ENCODE measurements around the gene PUS10. TPM values are rescaled to one million over a fixed set of nuclear protein-coding genes. Genes with fewer than 3 reads are reported as not detected.
"Not testable (repeated sequence)": the region's sequence is repeated elsewhere in the genome, so short reads cannot be mapped to it uniquely, and the experiment has no call there.

Gene PUS10
- total RNA-seq, 1 donor from 2014 or later, result 5.5 TPM

DNA sequence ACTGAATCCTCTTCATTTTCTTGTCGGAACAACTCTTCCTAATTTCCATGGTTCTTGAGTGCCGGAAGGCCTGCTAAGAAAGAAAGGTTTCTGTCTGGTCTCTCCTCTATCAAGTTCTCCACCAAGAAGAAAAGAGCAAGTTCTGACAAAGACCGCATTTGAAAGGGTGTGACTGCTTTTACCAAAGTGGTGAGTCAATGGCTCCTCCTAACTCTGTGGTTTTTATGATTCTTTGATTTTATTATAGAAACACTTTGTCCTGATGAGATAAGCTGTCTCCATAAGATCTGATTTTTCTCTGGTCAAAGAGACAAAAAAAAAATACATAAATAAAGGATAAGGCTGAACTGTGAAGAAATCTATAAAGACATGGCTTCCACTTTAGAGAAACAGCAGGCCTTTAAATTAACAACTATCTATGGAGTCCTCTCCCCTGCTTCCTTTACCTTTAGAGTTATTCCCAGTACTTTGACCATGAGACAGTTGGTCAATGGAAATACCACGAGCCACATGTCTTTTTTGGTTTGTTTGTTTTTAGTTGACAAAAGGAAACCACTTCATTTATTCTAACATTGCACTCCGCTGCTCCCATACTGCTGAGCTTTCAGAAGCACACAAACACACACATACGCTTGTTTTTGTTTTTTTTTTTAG is 69.0 kb downstream of the PUS10 start:
- DNase-seq (no peak), ATAC-seq (no peak)
- intact Hi-C loops (cut with micrococcal nuclease), result no loop called here

DNA sequence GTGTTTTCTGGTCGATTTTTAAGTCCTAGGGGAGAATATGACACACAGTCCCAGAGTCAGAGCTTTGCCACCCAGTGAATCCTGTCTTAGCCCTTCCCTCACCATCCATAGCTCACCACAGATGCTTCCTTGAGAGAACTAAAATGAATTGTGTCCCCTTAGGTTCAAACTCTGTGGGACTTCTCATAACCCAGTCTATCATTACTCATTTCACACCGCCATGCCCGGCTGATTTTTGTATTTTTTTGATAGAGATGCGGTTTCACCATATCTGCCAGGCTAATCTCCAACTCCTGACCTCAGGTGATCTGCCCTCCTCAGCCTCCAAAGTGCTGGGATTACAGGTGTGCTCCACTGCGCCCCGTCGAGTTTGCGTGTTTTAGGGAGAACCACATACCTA is 69.9 kb downstream of the PUS10 start:
- intact Hi-C loops (cut with micrococcal nuclease), result no loop called here
- ATAC-seq (no peak), DNase-seq (no peak)

DNA sequence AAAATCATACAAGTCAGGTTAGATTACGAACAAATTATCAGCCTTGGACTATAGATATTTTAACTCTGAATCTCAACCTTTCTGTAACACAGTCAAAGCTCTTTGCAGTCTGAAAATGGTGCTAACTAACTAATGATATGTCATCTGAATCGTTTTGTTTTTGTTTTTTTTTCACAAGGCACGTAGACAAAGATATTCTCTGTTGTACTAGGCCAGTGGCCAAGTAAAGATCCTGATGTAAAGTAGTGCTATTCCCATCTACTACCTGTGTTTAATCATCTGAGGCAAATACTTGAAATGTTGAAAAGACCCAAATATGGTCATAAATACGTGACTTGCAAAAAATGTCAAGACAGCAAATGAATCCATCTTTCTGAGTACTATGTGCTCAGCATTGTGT is 71.0 kb downstream of the PUS10 start:
- ATAC-seq, result no peak
- DNase-seq, result no peak
- intact Hi-C loops (cut with micrococcal nuclease), result no loop called here

DNA sequence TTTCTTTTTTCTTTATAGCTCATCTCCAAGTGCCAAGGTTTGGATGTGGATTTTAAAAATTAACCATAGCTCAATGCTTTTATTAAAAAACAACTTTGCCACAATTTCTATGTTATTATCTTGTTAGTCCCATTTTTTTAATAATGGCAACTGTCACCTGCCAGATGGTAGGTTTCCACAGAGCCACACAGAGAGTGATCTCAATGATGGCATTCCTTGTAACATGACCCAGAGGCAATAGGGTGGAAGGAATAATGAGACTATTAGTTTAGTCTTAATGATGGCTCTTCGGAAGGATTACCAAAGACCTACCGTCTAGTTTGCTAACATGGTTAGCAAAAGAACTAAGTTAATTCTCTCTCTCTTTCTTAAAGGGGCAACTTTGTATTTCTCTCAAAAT is 72.7 kb downstream of the PUS10 start:
- intact Hi-C loops (cut with micrococcal nuclease), result no loop called here
- DNase-seq (no peak), ATAC-seq (no peak)

DNA sequence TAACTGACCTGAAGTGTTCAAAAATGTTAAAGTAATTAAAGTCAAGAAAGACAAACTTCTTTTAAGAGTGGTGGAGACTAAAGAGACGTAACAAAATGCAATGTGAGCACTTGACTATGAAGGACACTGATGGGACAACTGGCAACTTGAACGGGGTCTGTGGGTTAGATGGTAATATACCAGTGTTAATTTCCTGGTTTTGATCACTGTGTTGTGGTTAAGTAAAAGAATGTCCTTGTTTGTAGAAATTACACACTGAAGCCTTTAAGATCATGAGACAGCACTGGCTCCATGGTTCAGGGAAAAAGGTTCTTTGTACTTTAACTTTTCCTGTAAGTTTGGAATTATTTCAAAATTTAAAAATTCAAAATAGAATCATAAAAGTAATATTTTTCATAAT is 78.4 kb downstream of the PUS10 start:
- ATAC-seq (no peak), DNase-seq (no peak)
- intact Hi-C loops (cut with micrococcal nuclease), result no loop called here

DNA sequence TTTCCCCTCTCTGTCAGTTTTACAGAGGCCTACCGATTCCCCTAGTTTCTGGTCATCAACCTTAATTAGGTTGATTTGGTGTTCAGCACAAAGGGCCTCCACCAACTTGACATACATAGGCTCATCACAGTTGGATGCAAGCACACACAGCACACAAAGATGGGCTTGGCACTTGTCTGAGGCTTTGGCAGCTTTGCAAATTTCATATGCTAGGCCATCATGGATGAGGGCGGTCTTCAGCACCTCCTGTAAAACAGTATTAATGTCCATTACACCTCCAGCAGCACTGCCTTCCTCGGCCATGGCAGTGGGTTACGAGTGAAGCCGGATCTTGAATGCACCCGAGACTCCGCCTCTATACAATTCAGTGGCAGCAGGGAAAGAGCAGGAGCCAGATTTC is 79.8 kb downstream of the PUS10 start:
- ATAC-seq, result no peak
- no peak for DNase-seq
- intact Hi-C loops (cut with micrococcal nuclease), result no loop called here

DNA sequence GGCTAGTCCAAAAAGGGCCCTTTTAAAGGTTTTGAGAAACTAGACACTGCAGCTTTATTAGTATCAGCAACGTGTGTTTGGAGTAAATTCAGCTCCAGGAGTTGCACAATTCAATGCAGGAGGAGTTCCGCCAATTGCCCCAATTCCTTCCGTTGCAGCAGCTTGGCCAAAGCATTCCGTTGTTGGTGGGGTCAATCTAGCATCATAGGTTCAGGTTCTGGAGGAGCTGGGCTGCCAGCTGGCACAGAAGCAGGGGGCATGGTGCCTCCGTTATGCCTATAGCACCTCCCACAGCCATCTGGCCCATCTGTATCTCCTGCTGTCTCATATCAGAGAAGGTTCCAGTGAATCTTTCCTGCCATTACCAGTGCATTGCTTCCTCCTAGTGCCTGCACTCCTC is 81.3 kb downstream of the PUS10 start:
- intact Hi-C loops (cut with micrococcal nuclease), result no loop called here
- ATAC-seq, result no peak
- no peak for DNase-seq

DNA sequence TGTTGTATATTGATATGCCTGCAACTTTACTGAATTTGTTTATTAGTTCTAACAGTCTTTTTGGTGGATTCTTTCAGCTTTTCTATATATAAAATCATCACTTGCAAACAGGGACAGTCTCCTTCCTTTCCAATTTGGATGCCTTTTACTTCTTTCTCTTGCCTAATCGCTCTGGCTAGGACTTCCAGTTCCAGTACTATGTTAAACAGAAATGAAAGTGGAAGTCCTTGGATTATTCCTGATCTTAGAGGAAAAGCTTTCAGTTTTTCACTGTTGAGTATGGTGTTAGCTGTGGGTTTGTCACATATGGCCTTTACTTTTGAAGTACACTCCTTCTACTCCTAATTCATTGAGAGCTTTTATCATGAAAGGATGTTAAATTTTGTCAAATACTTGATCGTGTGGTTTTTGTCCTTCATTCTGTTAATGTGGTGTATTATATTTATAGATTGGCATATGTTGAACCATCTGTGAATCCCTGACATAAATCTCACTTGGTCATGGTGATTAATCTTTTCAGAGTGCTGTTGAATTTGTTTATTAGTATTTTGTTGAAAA is 83.8 kb downstream of the PUS10 start:
- DNase-seq, result no peak
- intact Hi-C loops (cut with micrococcal nuclease), result no loop called here
- peak; percentile 57 for ATAC-seq

DNA sequence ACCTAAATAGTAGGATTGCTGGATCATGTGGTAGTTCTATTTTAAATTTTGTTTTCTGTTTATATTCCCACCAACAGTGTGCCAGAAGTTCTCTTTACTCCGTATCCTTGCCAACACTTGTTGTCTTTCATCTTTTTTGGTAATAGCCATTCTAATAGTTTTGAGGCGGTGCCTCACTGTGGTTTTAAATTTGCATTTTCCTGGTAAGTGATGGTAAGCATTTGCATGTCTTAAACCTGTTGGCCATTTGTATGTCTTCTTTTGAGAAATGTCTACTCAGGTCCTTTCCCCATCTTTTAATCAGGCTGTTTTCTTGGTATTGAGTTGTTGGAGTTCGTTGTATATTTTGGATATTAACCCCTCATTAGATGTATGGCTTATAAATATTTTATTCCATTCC is 85.1 kb downstream of the PUS10 start:
- ATAC-seq, result no peak
- intact Hi-C loops (cut with micrococcal nuclease), result no loop called here
- no peak for DNase-seq

DNA sequence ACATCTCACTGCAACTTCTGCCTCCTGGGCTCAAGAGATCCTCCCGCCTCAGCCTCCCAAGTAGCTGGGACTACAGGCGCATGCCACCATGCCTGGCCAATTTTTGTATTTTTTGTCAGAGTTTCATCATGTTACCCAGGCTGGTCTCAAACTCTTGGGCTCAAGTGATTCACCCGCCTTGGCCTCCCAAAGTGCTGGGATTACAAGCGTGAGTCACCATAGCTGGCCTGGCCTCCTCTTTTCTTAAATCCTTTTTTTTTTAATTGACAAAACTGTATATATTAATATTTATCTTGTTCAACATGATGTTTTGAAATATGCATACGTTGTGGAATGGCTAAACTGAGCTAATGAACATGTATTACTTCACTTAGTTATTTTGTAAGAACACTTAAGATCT is 86.0 kb downstream of the PUS10 start:
- intact Hi-C loops (cut with micrococcal nuclease); ATAC-seq; DNase-seq: not testable (repeated sequence)

DNA sequence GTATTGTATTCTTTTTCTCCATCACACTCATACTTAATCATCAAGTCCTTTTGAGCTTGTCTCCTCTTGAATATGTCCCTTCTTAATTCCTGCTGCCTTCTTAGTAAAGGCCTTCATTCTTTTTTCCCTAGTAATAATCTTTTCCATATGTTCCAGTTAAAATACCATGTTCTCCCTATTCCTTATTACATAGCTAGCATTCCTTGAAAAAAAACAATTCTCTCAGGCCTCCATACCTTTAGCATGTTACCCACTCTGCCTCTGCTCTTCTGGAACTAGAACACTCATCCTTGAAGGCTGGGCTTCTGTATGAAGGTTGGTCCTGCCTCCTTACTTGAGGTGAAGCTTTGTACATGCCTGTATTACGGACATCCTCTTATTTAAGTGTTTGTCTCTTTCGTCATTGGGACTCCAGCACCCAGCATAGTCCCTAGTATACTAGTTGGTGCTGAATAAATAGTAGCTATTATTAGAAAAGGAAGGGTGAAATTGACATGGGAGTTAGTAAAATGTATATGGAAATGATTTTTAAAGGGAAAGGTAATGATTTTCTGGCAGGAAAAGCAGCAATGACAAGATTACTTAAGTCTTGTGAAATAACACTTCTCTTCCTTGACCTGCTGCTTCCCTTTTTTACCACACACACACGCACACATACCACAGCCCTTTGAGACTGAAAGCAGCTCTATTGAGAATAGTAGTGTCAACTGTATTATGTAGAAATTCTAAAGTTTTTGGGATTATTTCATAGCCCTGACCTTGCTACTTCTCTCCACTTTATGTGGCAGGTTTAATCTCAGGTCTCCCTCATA is 91.1 kb downstream of the PUS10 start:
- DNase-seq (no peak), ATAC-seq (peak; percentile 50)
- intact Hi-C loops (cut with micrococcal nuclease), result no loop called here

DNA sequence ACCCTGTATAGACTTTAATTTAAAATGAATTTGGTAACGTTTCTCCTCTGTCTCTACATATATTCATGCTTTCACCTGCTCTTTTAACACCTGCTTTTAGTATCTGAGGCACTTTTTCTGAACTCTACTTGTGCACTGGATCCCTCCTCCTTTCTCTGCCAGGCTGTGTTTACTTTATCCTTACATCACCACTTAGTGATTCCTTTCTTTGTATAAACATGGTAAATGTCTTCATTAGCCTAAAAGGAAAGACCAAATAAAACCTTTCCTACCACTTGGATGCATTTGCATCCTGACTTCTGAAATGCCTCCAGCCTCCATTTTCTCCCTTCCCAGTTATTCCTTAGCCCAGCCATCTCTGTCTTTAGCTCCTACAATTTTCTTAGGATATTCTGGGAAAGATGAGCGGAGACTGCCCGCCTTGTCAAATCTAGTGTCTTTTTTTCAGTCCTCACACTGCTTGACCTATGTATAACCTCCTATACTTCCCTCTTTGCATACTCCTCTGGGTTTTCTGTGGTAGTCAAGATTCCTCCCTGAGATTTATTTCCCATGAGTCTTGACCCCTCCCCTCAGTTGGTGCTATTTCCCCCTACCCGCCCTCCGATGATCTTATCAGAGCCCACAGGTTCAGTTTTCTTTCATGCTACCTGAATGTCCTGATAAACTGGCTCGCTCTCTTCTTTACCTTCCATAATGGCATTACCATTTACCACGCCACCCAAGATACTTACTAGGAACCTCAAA is 91.9 kb downstream of the PUS10 start:
- intact Hi-C loops (cut with micrococcal nuclease), result no loop called here
- ATAC-seq (no peak), DNase-seq (no peak)

DNA sequence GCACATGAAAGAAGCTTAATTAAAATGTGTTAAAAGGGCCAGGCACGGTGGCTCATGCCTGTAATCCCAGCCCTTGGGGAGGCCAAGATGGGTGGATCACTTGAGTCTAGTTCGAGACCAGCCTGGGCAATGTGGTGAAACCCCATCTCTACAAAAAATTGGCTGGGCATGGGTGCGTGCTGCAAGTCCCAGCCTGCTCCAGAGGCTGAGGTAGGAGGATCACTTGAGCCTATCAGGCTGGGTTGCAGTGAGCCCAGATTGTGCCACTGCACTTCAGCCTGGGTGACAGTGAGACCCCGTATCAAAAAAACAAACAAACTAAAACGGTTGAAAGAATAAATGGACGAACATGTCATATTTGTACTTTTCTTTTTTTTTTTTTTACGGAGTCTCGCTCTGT is 110.7 kb downstream of the PUS10 start:
- intact Hi-C loops (cut with micrococcal nuclease), result no loop called here
- no peak for ATAC-seq
- no peak for DNase-seq

DNA sequence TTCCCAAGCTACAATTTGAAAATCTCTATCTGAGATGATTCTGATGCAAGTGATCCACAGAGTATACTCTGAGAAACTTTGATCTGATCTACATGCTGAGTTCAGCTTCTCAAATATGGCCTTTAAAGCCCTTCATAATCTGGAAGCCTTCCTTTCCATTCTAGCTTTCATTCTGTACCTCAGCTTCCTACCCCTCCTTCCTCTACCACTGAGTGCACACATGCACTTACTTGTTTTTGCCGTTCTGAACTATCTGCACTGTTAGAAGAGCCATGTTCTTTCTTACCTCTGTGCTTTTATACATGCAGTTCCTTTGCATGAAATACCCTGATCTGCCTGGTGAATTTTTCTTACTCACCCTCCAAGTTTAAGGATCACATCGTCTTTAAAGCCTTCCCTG is 111.7 kb downstream of the PUS10 start:
- intact Hi-C loops (cut with micrococcal nuclease), result no loop called here
- no peak for ATAC-seq

DNA sequence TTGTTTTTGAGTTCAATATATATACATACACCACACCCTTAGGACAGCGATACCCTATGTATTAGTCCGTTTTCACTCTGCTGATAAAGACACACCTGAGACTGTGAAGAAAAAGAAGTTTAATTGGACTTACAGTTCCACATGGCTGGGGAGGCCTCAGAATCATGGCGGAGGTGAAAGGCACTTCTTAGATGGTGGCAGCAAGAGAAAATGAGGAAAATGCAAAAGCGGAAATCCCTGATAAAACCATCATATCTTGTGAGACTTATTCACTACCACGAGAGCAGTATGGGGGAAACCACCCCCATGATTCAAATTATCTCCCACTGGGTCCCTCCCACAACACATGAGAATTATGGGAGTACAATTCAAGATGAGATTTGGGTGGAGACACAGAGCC is 112.2 kb downstream of the PUS10 start:
- DNase-seq; intact Hi-C loops (cut with micrococcal nuclease); ATAC-seq: not testable (repeated sequence)

More for the DNA sequence above, 111.7 kb downstream of the PUS10 start:
- no peak for DNase-seq

DNA sequence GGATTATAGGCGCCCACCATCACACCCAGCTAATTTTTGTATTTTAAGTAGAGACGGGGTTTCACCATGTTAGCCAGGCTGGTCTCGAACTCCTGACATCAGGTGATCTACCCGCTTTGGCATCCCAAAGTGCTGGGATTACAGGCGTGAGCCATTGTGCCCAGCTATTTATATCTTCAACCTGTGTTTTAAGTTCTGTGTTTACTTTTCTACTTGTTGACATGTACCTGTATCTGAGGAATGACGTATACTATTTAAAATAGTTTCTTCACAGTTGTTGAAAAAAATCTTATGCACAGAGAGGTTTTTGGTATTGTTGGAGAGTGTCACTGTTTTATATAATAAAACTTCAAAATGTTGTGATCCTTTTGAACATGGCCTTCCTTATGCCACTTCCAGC is 116.8 kb downstream of the PUS10 start:
- ATAC-seq; DNase-seq; intact Hi-C loops (cut with micrococcal nuclease): not testable (repeated sequence)

DNA sequence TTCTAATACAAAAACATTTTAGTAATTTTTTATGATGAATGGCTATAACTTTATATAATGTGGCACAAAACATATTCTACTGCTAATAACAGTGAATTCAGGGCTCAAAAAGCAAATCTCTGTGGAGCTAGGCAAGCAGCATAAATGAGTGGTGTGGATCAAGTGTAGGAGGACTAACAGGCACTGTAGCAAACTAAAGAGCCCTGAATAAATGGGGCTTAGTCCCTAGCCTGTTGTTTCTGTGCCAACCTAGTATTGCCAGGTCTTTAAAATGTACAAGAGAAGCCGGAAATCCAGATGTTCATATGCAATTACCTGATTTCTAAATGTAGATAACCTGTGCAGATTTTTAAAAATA is 118.2 kb downstream of the PUS10 start:
- intact Hi-C loops (cut with micrococcal nuclease), result no loop called here
- DNase-seq, result no peak
- ATAC-seq, result no peak

DNA sequence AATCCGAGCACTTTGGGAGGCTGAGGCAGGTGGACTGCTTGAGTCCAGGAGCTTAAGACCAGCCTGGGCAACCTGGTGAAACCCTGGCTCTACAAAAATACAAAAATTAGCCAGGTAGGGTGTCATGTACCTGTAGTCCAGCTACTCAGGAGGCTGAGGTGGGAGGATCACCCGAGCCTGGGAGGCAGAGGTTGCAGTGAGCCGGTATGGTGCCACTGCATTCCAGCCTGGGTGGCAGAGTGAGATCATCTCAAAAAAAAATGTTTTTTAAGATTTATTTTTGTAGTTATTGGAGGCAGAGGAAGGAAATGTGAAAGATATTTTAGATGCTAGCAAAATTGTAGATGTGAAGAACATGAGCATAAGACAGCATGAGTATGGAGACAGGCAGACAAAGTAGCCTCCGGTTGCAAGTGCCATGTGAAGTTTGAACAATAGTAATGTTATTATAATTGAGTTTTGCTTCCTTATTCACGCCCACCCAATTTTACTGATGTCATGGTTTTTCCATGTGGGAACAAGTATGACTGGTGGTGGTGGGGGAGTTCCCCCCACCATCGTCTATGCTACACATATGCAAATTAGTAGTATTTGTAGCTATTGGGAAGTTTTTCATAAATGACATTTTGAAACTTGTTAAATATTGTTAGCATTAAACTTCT is 118.7 kb downstream of the PUS10 start:
- ATAC-seq (no peak), DNase-seq (no peak)
- intact Hi-C loops (cut with micrococcal nuclease), result no loop called here

DNA sequence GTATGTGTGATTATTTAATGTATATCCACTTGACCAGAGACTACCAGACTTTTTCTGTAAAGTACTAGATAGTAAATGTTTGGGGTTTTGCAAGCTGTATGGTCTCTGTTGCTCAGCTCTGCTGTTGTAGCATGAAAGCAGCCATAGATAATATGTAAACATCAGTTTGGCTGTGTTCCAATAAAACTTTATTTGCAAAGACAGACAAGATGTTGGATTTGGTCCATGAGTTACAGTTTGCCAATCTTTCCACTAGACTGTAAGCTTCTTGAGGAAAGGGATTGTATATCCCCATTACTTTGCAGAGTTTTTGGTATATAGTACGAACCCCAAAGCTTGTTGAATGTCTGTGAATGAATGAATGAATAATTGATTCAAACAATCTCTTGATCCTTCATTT is 119.5 kb downstream of the PUS10 start:
- no peak for ATAC-seq
- intact Hi-C loops (cut with micrococcal nuclease), result no loop called here
- DNase-seq, result no peak
